Neuronal stem cell (in vitro differentiated cells): ENCODE data around the gene MX2. TPM values are rescaled to one million over a fixed set of nuclear protein-coding genes. Genes with fewer than 3 reads are reported as not detected.
"Not testable (repeated sequence)": the region's sequence is repeated elsewhere in the genome, so short reads cannot be mapped to it uniquely, and the experiment has no call there.

ENCODE experiments used
- DNase-seq: peaks from one replicate; pipeline ENCODE4 v3.0.0-alpha.2; 2013; ENCODE audit warnings: low spot score
- H2AFZ ChIP-seq: one replicate; pipeline ENCODE4 v1.6.1; 2013; ENCODE audit warnings: mild to moderate bottlenecking, low read length, inconsistent platforms
- H2AK5ac ChIP-seq: 2 replicates; pipeline ENCODE4 v1.6.1; 2013; ENCODE audit warnings: low read depth, mild to moderate bottlenecking, inconsistent platforms, low read length, moderate library complexity, mixed read lengths
- H2BK120ac ChIP-seq: 2 replicates; pipeline ENCODE4 v1.6.1; 2013; ENCODE audit warnings: low read depth, mild to moderate bottlenecking, inconsistent platforms, low read length, moderate library complexity, mixed read lengths
- H2BK12ac ChIP-seq: one replicate; pipeline ENCODE4 v1.6.1; 2013; ENCODE audit warnings: low read length, inconsistent platforms
- H2BK15ac ChIP-seq: 2 replicates; pipeline ENCODE4 v1.6.1; 2013; ENCODE audit warnings: mild to moderate bottlenecking, low read length, inconsistent platforms, mixed read lengths
- H2BK5ac ChIP-seq: one replicate; pipeline ENCODE4 v1.6.1; 2013; ENCODE audit warnings: inconsistent platforms, mild to moderate bottlenecking, low read length, moderate library complexity
- H3K14ac ChIP-seq: one replicate; pipeline ENCODE4 v1.6.1; 2013; ENCODE audit warnings: low read length, inconsistent platforms
- H3K18ac ChIP-seq: 2 replicates; pipeline ENCODE4 v1.6.1; 2013; ENCODE audit warnings: low read length, inconsistent platforms
- H3K23ac ChIP-seq: 2 replicates; pipeline ENCODE4 v1.6.1; 2013; ENCODE audit warnings: low read depth, mild to moderate bottlenecking, mixed read lengths, low read length, inconsistent platforms; ENCODE audit not compliant: poor library complexity
- H3K27ac ChIP-seq: replicated peaks from 3 replicates; pipeline ENCODE4 v1.5.1; 2013; ENCODE audit warnings: low read length, inconsistent platforms
- H3K27me3 ChIP-seq, 3 experiments: 2 replicates each; pipeline ENCODE4 v1.6.1; 2013; ENCODE audit warnings: low read length in 3 of 3, mild to moderate bottlenecking in 2 of 3, inconsistent platforms in 1 of 3, low read depth in 1 of 3, mixed read lengths in 1 of 3, moderate library complexity in 1 of 3; ENCODE audit not compliant: control insufficient read depth in 3 of 3, insufficient read depth in 3 of 3
- H3K36me3 ChIP-seq, 2 donors: replicated peaks in 1 of 2; 2 replicates each; pipeline ENCODE4 v1.6.1; 2013; ENCODE audit warnings: low read length in 2 of 2; ENCODE audit not compliant: control insufficient read depth in 2 of 2, insufficient read depth in 2 of 2
- H3K4ac ChIP-seq: 2 replicates; pipeline ENCODE4 v1.6.1; 2013; ENCODE audit warnings: inconsistent platforms, mild to moderate bottlenecking, low read length, moderate library complexity
- H3K4me1 ChIP-seq, 2 donors: 1 replicate in 1 of 2; 2 replicates in 1 of 2; pipeline ENCODE4 v1.6.1; 2013; ENCODE audit warnings: low read length in 2 of 2, low read depth in 1 of 2; ENCODE audit not compliant: control insufficient read depth in 2 of 2, insufficient read depth in 1 of 2
- H3K4me2 ChIP-seq: one replicate; pipeline ENCODE4 v1.6.1; 2013; ENCODE audit warnings: mild to moderate bottlenecking, low read length, inconsistent platforms; ENCODE audit not compliant: insufficient read depth, poor library complexity, severe bottlenecking
- H3K4me3 ChIP-seq, 2 donors: 2 replicates each; pipeline ENCODE4 v1.5.1; 2013; ENCODE audit warnings: low read length in 2 of 2, mild to moderate bottlenecking in 2 of 2, inconsistent platforms in 1 of 2, moderate library complexity in 1 of 2
- H3K79me1 ChIP-seq: one replicate; pipeline ENCODE4 v1.6.1; 2013; ENCODE audit warnings: low read depth, mild to moderate bottlenecking, inconsistent platforms, low read length, moderate library complexity
- H3K9ac ChIP-seq: one replicate; pipeline ENCODE4 v1.6.1; 2013; ENCODE audit warnings: mild to moderate bottlenecking, low read depth, low read length, inconsistent platforms; ENCODE audit not compliant: poor library complexity
- H3K9me3 ChIP-seq, 2 donors: replicated peaks in 1 of 2; 2 replicates each; pipeline versions ENCODE3 to v1.6.1; 2013; ENCODE audit warnings: low read length in 2 of 2, mild to moderate bottlenecking in 2 of 2, inconsistent platforms in 1 of 2, low read depth in 1 of 2, mixed read lengths in 1 of 2, moderate library complexity in 1 of 2; ENCODE audit not compliant: control insufficient read depth in 2 of 2, insufficient read depth in 1 of 2
- H4K8ac ChIP-seq: one replicate; pipeline ENCODE4 v1.6.1; 2013; ENCODE audit warnings: low read depth, mild to moderate bottlenecking, inconsistent platforms, low read length, moderate library complexity
- H4K91ac ChIP-seq: one replicate; pipeline ENCODE4 v1.6.1; 2013; ENCODE audit warnings: low read length, low read depth, mild to moderate bottlenecking, inconsistent platforms; ENCODE audit not compliant: poor library complexity
- WGBS, 2 donors: extraction: QIAGEN DNeasy Blood & Tissue Kit; methylation state at CpG; one replicate each; pipeline ENCODE4 v1.1.7; 2013; ENCODE audit warnings: missing lambda C conversion rate in 2 of 2, mixed read lengths in 1 of 2; ENCODE audit not compliant: insufficient read length in 2 of 2, insufficient replicate concordance in 1 of 2; ENCODE audit errors: extremely low coverage in 2 of 2; 5-methylcytosine and 5-hydroxymethylcytosine counted together
- polyA plus RNA-seq, 2 experiments: library from polyadenylated mRNA; stranded (reverse); fragments of 200-250 nt; gene quantifications; one replicate each; pipeline ENCODE4 v1.2.3, GENCODE V29; 2013

Gene MX2
- 3.2 TPM for polyA plus RNA-seq (2013, experiment 1 of 2)
- polyA plus RNA-seq (2013, experiment 2 of 2) = 3.5 TPM

DNA sequence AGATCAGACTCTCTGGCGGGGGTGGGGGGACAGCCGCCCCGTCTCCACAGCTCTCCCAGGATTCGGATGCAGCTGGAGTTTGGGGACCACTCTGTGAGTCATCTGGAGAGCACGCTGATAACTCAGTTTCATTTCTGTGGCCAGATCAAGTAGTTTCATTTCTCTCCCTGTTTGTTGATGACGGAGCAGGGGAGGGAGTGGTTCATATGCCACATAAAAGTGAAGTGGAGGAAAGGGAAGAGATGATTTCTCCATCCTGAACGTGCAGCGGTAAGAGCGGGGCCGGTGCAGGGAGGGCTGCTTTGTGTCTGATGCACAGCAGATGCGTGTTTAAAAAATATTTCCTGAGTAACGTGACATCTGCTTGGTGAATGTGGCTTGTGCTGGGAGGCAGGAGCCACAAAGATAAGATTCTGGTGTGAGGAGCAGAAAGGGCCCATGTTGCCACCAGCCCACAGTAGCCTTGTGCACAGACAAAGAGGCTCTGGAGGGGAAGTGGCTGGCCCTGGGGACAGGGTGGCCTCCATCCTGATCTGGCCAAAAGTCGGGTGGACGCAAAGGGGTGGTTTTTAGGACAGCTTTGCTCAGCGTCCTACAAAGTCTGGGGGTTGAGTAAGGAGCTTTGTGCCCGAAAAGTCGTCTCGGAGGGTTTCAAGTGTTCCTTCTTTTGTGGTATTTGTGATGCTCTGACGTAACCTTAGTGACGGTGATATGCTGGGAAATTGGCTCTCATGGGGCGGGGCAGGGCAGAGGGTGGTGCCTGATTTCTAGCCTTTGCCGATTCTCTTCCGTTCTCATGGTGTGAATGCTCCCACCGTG is at the start of gene MX2:
TSS of gene MX2 (plus strand) at position 242 of the 819 bp plus-strand sequence. CDS start 14,880 bp downstream, outside the sequence.
- no peaks in the 10 kb centered on the region for H3K36me3 ChIP-seq
- no CpG with 5 or more reads among the region's 24 CpGs for WGBS, 2 donors
- no peak for DNase-seq

DNA sequence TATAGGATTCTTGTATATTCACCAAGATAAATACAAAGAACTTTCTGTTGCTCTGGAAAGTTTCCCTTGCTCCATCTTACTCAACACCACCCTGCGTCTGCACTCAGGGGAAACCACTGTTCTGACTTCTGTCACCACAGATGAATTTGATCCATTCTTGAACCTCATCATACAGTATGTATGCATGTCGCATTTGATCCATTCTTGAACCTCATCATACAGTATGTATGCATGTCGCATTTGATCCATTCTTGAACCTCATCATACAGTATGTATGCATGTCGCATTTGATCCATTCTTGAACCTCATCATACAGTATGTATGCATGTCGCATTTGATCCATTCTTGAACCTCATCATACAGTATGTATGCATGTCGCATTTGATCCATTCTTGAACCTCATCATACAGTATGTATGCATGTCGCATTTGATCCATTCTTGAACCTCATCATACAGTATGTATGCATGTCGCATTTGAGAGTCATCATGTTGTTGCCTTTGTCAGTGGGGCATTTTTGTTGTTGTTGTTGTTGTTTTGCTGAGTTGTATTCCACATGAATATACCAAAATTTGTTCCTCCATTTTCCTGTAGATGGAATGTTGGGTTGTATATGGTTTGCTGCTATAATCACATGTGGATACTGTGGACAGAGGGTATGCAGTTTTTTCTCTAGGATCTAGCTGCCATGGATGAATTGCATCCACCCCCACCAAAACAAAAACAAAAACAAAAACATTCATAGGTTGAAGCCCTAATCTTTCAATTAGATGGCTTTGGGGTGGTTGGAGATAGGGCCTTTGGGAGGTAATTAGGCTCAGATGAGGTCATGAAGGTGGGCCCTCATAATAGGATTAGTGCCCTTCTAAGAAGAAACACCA is 48.3 kb upstream of the MX2 start:
- H2BK5ac ChIP-seq, H2BK120ac ChIP-seq: not testable (repeated sequence)
- H3K27me3 ChIP-seq = peaks cover 2 to 40% (median 23%) of the 10 kb centered on the region in 3 experiments

More for the DNA sequence above, at the start of gene MX2:
- H3K4me3 ChIP-seq = no peak within 1 kb of the TSS
- no peak within 1 kb of the TSS for H3K23ac ChIP-seq
- H3K18ac ChIP-seq = no peak within 1 kb of the TSS
- no peaks in the 10 kb centered on the region for H3K27me3 ChIP-seq
- no peak within 1 kb of the TSS for H3K14ac ChIP-seq
- H3K9me3 ChIP-seq = no peaks in the 10 kb centered on the region
- H2BK15ac ChIP-seq = peak within 1 kb of the TSS; percentile 30
- peak within 1 kb of the TSS; percentile 36 for H2AK5ac ChIP-seq
- H3K79me1 ChIP-seq = no peaks in the 10 kb centered on the region
- H2AFZ ChIP-seq = no peak within 1 kb of the TSS
- H2BK12ac ChIP-seq = no peak within 1 kb of the TSS
- no peak within 1 kb of the TSS for H4K91ac ChIP-seq
- no peak within 1 kb of the TSS for H3K27ac ChIP-seq
- no peak within 1 kb of the TSS for H2BK5ac ChIP-seq
- H4K8ac ChIP-seq = no peak within 1 kb of the TSS
- peak within 1 kb of the TSS; percentile 30 for H2BK120ac ChIP-seq
- no peak within 1 kb of the TSS for H3K4ac ChIP-seq
- H3K9ac ChIP-seq = no peak within 1 kb of the TSS
- no peak within 1 kb of the TSS for H3K4me2 ChIP-seq
- H3K4me1 ChIP-seq = peaks cover 0 to 2% of the 10 kb centered on the region in 2 donors

DNA sequence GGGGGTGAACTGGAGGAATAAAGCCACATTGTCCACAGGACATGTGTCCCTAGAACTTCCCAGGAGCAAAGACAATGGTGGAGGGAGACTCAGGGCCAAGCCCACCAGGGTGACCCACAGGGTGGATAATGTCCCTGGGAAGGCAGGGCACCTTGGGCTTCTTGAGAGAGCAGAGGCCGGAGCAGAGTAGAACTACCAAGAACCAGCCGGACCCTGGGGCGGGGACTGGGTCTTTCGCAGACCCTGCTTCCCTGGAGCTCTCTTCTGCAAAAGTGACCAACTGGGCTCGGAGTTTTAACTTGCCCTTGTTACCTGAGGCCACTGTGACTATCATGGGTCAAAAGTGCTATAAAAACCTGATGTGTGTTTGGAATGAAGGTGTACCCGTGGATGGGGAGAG is 46.1 kb upstream of the MX2 start:
- Histone ChIP-seq H4K8ac (no peak overlapping the region), H3K23ac (no peak overlapping the region), H3K9me3 (no peaks in the 10 kb centered on the region), H2BK120ac (no peak overlapping the region), H3K4me2 (no peak overlapping the region), H3K4me1 (no peaks in the 10 kb centered on the region), H3K18ac (no peak overlapping the region), H3K4me3 (no peak overlapping the region), H3K79me1 (no peaks in the 10 kb centered on the region), H3K9ac (no peak overlapping the region), H2AK5ac (no peak overlapping the region), H3K27ac (no peak overlapping the region), H2BK12ac (no peak overlapping the region), H3K14ac (no peak overlapping the region), H3K27me3 (peaks cover 2 to 45% (median 23%) of the 10 kb centered on the region in 3 experiments), H2BK15ac (no peak overlapping the region), H4K91ac (no peak overlapping the region), H3K36me3 (no peaks in the 10 kb centered on the region), H2AFZ (no peak overlapping the region), H3K4ac (no peak overlapping the region), H2BK5ac (no peak overlapping the region)
- WGBS, 2 donors = no CpG with 5 or more reads among the region's 6 CpGs
- DNase-seq = no peak

More for the DNA sequence above, 48.3 kb upstream of the MX2 start:
- not testable (repeated sequence) for H2BK15ac ChIP-seq, H3K4ac ChIP-seq, H3K9ac ChIP-seq, H3K14ac ChIP-seq, H2BK12ac ChIP-seq, H3K36me3 ChIP-seq, H3K23ac ChIP-seq, DNase-seq, H3K27ac ChIP-seq, H3K18ac ChIP-seq, H4K8ac ChIP-seq, H3K4me2 ChIP-seq, H3K4me1 ChIP-seq, H4K91ac ChIP-seq, H2AK5ac ChIP-seq, H2AFZ ChIP-seq, H3K4me3 ChIP-seq, H3K9me3 ChIP-seq, H3K79me1 ChIP-seq
- no CpG with 5 or more reads among the region's 8 CpGs for WGBS, 2 donors
